OCI-LY3 (cell line): ENCODE measurements around the gene RPL14.

Source experiments
- CTCF ChIP-seq: fragments of 200-600, 300-600 bp; sonication (generic); IDR thresholded peaks from 2 replicates; pipeline ENCODE4 v1.5.1; 2014; ENCODE audit warnings: antibody characterized with exemption, low read length, low read depth
- EZH2phosphoT487 ChIP-seq: fragments of 200-600 bp; shearing (Covaris generic); IDR thresholded peaks from 2 replicates; pipeline ENCODE4 v1.6.1; 2018; ENCODE audit warnings: antibody characterized with exemption, mixed run types, low read depth

GRCh38 chr3:40490916-40491315 lies 33.8 kb downstream of the RPL14 start:
- TF ChIP-seq CTCF (no peak), EZH2phosphoT487 (no peak)
